Measurements from ENCODE around the gene SPACA6.

DNA sequence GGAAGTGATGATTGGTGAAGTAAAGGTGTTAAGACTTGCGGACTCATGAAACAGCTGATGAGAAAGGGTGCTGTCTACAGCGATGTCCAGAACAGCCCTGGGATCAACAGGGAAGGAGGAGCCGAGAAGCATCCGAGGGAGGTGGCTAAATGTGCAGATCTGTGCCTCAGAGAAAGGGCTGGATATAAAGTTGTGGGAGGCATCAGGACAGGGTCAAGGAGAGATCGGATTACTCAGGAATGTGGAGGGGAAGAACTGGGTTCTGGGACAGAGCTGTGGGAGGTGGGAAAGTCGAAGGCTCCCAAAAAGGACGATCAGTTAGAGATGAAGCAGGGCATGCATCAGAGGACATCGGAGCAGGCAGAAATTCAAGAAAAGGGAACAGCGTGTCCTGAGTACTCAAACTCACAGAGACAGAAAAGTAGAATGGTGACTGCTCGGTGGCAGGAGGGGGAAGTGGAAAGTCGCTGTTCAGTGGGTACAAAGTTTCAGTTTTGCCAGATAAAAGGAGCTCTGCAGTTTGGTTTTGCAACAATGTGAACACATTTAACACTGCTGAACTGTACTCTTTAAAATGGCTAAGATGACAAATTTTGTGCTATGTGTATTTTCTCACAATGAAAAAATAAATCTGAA is 48.4 kb upstream of the SPACA6 start:
- no peak for TF ChIP-seq POLR2AphosphoS5 (IDR thresholded peaks at IDR 0.05)
- no peak for TF ChIP-seq EP300 (IDR thresholded peaks at IDR 0.05)
